Measurements from ENCODE around the gene TTPAL.

The TTPAL gene

GRCh38 chr20:44442298-44443070 lies 33.2 kb upstream of the TTPAL start:
- DNase-seq (ENCODE audit: low read depth, low spot score) = no peak

- no peak for DNase-seq (ENCODE audit: low read depth, low spot score)
These were observed 29.6 kb upstream of the TTPAL start for GRCh38 chr20:44445742-44446710.

- DNase-seq (ENCODE audit: low read depth, low spot score) = no peak
These were observed 27.8 kb upstream of the TTPAL start for GRCh38 chr20:44447827-44448419.

- DNase-seq (ENCODE audit: low read depth, low spot score) = peak; percentile 43
These were observed 26.7 kb upstream of the TTPAL start for GRCh38 chr20:44448753-44449546.

DNA sequence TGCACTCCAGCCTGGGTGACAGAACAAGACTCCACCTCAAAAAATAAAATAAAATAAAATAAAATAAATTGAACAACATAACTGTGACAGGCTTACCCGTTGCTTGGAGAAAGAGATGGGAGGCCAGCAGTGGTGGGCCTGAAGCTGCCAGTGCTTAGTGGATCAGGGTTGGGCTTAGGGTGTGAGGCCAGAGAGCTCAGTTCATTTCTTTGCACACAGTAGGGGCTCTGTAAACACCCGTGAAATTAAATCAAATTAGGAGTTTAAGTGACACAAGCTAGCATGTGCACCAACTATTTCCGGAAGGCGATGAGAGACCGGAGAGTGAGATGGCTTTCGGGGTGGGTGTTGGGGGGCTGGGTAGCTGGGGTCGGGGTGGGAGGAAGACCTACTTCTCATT lies 25.8 kb upstream of the TTPAL start:
- DNase-seq (ENCODE audit: low read depth, low spot score) = no peak

- DNase-seq (ENCODE audit: low read depth, low spot score) = no peak
These were observed 25.3 kb upstream of the TTPAL start for GRCh38 chr20:44450281-44450889.

DNA sequence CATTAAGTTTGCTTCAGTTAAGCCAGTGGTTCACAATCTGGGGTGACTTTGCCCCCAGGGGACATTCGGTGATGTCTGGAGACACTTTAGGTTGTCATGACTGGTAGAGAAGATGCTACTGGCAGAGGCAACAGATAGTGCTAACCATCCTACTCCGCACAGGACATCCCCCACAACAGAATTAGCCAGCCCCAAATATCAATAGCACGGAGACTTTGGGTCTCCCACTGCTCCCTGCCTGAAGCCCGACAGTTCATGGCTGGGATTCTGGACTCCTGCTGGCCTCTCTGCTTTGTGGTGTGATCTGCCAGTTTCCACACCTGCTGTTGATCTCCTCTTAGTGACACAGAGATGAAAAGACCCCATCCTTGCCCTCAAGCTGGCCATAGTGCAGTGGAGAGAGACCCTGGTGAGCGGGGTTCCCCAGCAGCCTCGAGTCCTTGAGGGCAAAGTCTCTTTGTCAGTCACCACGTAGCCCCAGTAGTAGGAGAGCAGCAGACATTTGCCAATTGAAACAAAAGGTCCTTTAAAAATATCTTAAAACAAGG lies 24.7 kb upstream of the TTPAL start:
- no peak for DNase-seq (ENCODE audit: low read depth, low spot score)

DNA sequence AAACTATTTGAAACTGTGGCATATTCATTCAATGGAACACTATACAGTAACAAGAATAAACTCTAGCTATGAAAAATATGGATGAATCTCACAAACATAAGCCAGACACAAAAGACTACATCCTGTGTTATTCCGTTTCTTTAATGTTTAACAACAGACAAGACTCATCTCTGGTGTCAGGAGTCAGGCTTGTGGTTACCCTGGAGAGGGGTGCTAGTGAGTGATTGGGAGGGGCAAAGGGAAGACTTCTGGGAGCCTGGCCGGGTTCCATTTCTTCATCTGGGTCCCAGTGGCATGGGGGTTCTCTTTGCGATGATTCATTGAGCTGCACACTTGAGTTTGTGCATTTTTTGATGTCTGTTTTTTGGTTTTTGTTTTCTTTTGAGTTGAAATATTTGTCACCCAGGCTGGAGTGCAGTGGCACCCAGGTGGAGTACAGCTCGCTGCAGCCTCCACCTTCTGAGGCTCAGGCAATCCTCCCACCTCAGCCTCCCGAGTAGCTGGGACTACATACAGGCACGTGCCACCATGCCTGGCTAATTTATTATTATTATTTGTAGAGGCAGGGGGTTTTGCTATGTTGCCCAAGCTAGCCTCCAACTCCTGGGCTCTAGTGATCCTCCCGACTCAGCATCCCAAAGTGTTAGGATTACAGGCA lies 21.2 kb upstream of the TTPAL start:
- no peak for DNase-seq (ENCODE audit: low read depth, low spot score)

DNA sequence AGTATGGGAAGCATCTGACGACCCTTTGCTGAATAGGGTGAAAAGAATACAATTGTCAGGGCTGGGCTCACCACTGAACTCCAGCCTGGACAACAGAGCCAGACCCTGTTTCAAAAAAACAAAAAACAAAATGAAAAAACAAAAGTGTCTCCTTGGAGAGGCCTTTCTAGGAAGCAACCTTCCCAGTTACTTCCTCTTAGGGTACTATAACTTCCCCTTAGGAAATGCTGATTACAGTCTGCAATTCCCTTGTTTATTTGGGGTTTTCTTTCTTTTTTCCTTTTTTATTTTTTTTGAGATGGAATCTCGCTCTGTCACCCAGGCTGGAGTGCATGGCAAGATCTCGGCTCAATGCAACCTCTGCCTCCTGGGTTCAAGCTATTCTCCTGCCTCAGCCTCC lies 20.5 kb upstream of the TTPAL start:
- no peak for DNase-seq (ENCODE audit: low read depth, low spot score)

DNA sequence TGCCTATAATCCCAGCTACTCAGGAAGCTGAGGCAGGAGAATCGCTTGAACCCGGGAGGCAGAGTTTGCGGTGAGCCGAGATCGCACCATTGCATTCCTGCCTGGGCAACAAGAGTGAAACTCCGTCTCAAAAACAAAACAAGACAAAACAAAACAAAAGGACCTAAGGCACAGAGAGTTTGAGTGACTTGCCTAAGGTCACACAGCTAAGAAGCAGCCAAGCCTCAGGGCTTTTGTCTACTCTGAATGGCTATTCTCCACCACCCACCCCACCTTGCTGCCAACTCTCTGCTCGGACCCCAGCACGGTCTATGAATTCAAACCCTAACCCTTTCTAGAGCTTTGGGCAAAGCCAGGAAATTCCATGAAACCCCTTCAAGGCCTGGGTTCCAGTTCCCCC lies 19.1 kb upstream of the TTPAL start:
- peak; percentile 12 for DNase-seq (ENCODE audit: low read depth, low spot score)

- peak; percentile 86 for DNase-seq (ENCODE audit: low read depth, low spot score)
These were observed 18.7 kb upstream of the TTPAL start for GRCh38 chr20:44457016-44457415.

DNA sequence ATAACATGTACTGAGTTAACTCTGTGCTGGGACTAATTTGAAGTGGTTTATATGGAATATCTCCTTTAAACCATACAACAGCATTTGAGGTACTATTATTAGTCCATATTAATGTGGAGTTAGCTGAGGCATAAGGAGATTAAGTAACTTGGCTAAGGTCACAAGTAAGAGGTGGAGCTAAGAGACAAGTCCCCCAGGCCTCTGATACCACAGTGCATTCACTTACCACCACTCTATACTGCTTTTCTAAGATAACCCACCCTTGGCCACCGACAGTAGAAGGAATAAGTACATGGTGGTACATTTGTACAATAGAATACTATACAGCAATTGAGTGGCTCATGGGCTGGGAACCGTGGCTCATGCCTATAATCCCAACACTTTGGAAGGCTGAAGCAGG lies 16.4 kb upstream of the TTPAL start:
- DNase-seq (ENCODE audit: low read depth, low spot score) = no peak

DNA sequence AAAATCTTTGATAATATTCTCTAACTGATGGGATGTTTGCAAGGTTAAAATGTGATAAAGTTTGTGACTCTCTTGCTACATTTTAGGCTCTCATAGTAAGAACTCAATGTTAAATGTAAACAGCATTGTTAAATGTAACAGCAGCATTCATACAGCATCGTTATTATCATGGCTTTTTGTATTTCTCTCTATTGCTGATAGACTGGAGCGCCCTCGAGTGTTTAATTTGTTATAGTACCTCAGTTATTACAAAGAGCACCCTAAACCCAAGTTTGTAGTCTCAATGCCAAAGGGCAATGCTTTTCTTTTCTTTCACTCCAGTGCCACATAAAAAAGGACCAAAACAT lies 14.9 kb upstream of the TTPAL start:
- no peak for DNase-seq (ENCODE audit: low read depth, low spot score)

GRCh38 chr20:44461142-44461802 lies 14.4 kb upstream of the TTPAL start:
- DNase-seq (ENCODE audit: low read depth, low spot score) = no peak

DNA sequence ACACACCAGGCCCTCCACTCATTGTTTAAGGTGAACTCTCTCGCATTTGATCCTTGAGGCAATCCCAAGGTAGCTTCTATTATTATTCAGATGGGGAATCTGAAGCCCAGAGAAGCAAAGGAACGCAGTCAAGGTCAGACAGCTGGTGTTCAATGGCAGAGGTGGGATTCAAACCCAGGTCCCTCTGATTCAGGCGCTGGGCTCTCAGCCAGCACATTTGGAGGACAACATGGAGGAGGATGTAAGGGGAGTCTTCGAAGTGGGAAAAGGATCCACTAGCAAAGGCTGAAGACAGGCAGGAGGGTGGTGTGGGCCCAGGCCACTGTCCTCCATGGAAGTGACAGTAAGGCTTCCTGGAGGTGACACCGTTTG lies 13.9 kb upstream of the TTPAL start:
- DNase-seq (ENCODE audit: low read depth, low spot score) = no peak

GRCh38 chr20:44463466-44463865 lies 12.2 kb upstream of the TTPAL start:
- DNase-seq (ENCODE audit: low read depth, low spot score) = no peak

GRCh38 chr20:44464514-44464913 lies 11.2 kb upstream of the TTPAL start:
- DNase-seq (ENCODE audit: low read depth, low spot score) = no peak

- no peak for DNase-seq (ENCODE audit: low read depth, low spot score)
These were observed 10.6 kb upstream of the TTPAL start for GRCh38 chr20:44465001-44465560.

- no peak for DNase-seq (ENCODE audit: low read depth, low spot score)
These were observed 8.3 kb upstream of the TTPAL start for GRCh38 chr20:44467289-44467883.

Measured in ELF-1 (cell line).